NCI-H128 (cell line): Measurements from ENCODE around the gene IFNB1.

Source experiments
- DNase-seq: peaks from one replicate; lab custom pipeline; 2025; ENCODE audit not compliant: unreplicated experiment; lab: John Stamatoyannopoulos, UW

The IFNB1 gene

GRCh38 chr9:21070906-21071305 is 6.8 kb downstream of the IFNB1 start:
- DNase-seq, result no peak

- no peak for DNase-seq
Observed at GRCh38 chr9:21070171-21070571, 7.6 kb downstream of the IFNB1 start.

DNA sequence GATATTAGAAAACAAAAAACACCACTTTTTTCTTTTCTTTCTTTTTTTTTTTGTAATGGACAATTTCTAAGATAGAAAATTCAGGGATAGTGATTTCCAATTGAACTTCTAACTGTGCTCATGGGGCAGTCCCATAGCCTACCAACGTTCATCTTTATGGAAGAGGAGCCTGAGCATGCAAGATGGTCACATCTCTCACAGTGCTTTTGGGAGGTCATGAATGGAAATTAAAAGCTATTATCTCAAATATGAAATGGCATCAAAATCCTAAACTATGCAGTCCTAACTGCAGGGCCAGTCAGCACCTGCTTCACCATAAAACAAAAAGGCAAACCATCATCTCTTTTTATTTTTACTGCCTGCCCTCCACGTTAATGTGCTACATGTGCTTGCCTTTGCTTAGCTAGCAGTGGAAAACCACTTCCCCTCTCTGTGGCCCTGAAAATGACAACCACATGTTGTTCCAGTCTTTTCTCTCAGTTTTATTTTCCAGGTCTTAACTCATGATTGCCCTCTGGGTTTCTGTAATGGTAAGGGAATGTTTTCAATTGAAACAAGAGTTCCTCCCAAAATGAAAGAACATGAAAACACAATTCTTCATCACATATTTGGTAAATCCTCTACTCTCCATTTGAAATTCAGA is 16.7 kb downstream of the IFNB1 start:
- DNase-seq, result no peak

- DNase-seq, result no peak
Observed at GRCh38 chr9:21056931-21057330, 20.8 kb downstream of the IFNB1 start.

GRCh38 chr9:21053851-21054250 is 23.9 kb downstream of the IFNB1 start:
- no peak for DNase-seq

DNA sequence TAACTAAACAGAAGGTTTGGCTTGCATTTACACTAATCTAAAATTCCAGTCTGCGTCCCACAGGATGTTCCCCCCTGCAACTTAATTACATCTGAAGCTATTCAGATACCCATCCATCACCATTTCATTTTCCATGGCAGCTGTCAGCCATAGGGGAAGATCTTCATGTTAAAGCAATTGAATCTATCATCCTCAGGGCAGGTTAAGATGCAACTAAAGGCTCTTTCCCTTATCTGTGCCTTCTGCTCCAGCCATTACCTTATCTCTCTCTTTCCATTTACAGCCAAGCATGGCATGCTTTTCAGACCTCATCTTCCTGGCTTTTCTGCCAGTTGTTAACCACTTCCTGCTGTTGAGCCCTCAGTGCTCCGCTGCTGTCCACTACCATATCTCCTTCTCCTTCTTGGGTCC is 30.5 kb downstream of the IFNB1 start:
- no peak for DNase-seq

DNA sequence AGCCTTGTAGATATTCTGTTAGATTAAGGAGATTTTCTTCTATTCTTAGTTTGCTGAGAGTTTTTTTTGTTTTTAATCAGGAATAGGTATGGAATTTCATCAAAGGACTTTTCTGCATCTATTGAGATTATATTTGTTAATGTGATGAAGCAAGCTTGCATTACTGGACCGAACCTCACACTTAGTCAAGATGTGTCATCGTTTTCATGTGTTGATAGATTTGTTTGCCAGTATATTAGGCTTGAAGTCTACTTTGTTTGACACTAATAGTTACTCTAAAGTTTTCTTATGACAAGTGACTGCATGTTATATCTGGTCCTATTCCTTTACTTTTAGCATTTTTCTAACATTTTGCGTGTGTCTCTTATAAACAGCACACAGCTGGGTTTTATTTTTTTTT is 33.9 kb downstream of the IFNB1 start:
- no peak for DNase-seq

- DNase-seq, result no peak
Observed at GRCh38 chr9:21042466-21042865, 35.3 kb downstream of the IFNB1 start.

GRCh38 chr9:21039302-21039701 is 38.4 kb downstream of the IFNB1 start:
- DNase-seq, result no peak

DNA sequence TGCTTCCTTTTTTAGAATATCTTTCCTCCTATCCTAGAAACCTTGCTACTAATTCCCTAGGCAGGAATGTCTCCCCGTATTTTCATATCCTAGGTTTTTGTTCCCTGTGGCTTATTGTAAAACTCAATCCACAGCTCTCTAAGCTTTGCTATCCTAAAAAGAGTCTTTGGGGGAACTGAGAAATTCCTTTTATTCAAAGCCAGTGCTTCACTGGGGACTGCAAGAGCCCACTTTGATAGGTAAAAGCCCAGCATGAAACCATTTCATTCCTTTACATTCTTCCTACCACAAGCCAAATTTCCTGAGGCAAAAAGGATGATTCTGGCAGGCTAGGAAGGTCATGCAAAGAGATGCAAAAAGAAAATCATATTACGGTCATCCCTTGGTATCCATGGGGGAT is 40.5 kb downstream of the IFNB1 start:
- DNase-seq, result no peak

DNA sequence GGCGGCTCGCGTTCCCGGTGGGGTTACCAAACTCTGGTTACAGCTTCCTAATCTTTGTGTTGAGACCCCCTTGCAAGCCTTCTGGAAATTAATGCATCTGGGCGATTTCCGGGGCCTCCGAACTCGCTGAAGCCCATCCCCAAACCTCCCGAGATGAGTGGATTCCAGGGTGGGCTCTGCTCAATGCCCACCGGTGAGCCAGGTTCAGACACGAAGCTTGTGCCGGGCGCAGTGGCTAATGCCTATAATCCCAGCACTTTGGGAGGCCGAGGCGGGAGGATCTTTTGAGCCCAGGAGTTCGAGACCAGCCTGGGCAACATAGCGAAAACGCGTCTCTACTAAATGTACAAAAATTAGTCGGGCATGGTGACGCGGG is 45.9 kb downstream of the IFNB1 start:
- no peak for DNase-seq

DNA sequence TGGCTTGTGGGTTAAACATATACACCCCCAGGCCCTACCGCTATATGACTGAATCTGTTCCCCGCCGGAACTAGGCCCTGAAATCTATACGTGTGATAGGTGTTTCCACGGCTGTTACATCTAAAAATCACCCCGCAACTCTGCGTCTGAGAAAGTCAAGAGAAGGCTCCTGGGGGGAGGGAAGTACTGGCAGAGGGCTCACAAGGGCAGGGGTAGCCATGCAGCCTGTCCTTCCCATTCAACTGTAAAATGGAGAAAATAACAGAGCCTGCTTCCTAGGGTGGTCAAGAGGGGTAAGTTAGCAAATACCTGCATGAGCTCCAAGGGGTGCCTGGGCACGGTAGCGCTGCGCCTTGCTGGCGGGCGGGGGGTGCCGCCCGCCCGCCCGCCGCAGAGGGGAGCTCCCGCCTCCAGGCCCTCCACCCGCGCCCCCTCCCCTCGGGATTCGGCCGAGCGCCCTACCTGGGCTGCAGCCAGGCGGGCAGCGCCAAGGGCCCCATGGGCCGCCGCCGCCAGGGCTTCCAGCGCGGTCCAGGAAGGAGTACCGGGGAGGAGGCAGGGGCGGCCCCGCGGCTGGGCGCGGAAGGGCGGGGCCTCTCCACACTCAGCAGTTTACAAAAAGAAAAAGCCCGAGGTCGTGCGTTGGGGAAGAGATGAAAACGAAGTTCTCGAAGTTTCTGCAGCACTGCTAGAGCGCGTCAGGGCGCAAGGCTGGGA is 46.5 kb downstream of the IFNB1 start, which contains the start of gene HACD4:
TSS of gene HACD4 (minus strand) at position 550 of the 717 bp plus-strand sequence. CDS start at position 500, 50 bp downstream.
- DNase-seq, result no peak

DNA sequence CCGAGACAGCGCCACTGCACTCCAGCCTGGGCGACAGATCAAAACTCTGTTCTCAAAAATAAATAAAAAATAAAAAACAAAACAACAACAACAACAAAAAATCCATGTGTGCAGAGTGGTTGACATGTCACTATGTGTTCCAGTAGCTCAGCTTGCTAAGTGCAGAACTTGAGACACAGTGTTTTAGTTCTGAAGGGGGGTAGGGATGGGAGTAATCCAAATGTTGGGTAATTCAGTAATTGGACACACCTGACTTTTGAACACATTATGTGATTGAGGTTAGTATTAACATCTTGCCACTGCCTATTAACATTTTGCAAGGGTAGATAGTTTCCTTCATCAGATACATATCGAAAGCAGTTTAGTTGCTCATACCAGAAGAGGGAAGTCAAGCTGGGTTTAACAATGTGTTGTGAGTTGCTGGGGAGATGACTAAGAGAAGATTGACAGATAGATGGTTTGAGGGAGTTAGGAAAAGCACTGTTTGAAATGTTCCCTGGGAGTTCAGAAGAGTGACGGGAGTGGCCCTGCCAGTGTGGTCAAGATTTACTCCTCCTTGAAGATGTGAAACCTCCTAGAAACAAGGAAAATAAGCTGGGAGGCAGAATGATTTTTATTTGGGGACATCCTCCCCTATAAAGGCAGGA is 47.2 kb downstream of the IFNB1 start:
- no peak for DNase-seq

- no peak for DNase-seq
Observed at GRCh38 chr9:21029661-21030060, 48.1 kb downstream of the IFNB1 start.

- no peak for DNase-seq
Observed at GRCh38 chr9:21028466-21028865, 49.3 kb downstream of the IFNB1 start.

GRCh38 chr9:21027295-21027694 is 50.4 kb downstream of the IFNB1 start:
- DNase-seq, result no peak
